Measurements from ENCODE around the gene DRGX. TPM values are rescaled to one million over a fixed set of nuclear protein-coding genes. Genes with fewer than 3 reads are reported as not detected.

Gene DRGX
- total and polyA plus RNA-seq, 2 donors (not counting 3 experiments of a cell fraction or from before 2014, with no cell fraction given), result not detected

DNA sequence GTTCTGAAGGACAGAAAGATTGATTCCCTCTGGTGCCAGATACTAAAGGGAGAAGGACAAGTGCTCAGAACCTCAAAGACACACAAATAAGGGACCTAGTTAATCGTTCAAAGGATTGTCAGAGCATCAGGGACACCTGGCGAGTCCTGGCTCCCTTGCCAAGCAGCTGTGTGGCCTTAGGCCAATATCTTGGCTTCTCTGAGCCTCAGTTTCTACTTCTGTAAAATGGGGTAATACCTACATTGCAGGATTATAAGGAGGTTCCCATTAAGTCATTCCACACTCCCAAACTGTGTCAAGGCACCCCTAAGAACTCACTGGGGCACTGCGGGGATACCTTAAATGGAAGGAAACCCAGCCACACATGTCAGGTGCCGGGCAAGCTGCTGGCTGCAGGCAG lies 29.4 kb downstream of the DRGX start:
- ChIA-PET CTCF (no interaction called here), POLR2A (no interaction called here)
- BruUV-seq (replicated peaks), result no TSS peak
- dilution Hi-C loops (cut with MboI; ENCODE audit: extremely low pct_ligation_motif_present, low sequenced_read_pairs) (no loop called here), intact Hi-C loops (cut with micrococcal nuclease) (no loop called here)
- no peak overlapping the region for H3K4me2 ChIP-seq (ENCODE audit: insufficient read depth, low read length)
- H3K9me1 ChIP-seq (replicated peaks; ENCODE audit: control insufficient read depth, extremely low read depth, insufficient read depth, low read length), result no peaks in the 10 kb centered on the region
- H3K4me1 ChIP-seq (ENCODE audit: control insufficient read depth, extremely low read depth, insufficient read depth, low read length), result peaks cover 7% of the 10 kb centered on the region
- DNase-seq (ENCODE audit: low read depth, low spot score) (no peak), FAIRE-seq (no peak)
- no peak overlapping the region for H3K4me3 ChIP-seq (replicated peaks in 1 of 3; ENCODE audit: insufficient read depth in 1 of 3, low read depth in 1 of 3, low read length in 3 of 3)
- H2AFZ ChIP-seq (ENCODE audit: low read depth, low read length), result no peak overlapping the region
- no peak overlapping the region for H3K27ac ChIP-seq (ENCODE audit: insufficient read depth, low read depth, low read length)
- H3K9ac ChIP-seq (replicated peaks; ENCODE audit: extremely low read depth, insufficient read depth, low read length), result no peak overlapping the region
- no peaks in the 10 kb centered on the region for H4K20me1 ChIP-seq (replicated peaks; ENCODE audit: control insufficient read depth, extremely low read depth, insufficient read depth, low read length)
- H3K36me3 ChIP-seq (ENCODE audit: control insufficient read depth in 2 of 2, extremely low read depth in 1 of 2, insufficient read depth in 2 of 2, low read length in 2 of 2), result no peaks in the 10 kb centered on the region
- H3K9me3 ChIP-seq (replicated peaks; ENCODE audit: control insufficient read depth, insufficient read depth, low read length), result no peaks in the 10 kb centered on the region
- no peaks in the 10 kb centered on the region for H3K79me2 ChIP-seq (ENCODE audit: control insufficient read depth, insufficient read depth, low read length)
- no peak for TF ChIP-seq FOS (IDR thresholded peaks at IDR 0.05; ENCODE audit: borderline replicate concordance, insufficient read depth, low read length)
- TF ChIP-seq, protein P1, sequence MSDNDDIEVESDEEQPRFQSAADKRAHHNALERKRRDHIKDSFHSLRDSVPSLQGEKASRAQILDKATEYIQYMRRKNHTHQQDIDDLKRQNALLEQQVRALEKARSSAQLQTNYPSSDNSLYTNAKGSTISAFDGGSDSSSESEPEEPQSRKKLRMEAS (IDR thresholded peaks at IDR 0.05; ENCODE audit: insufficient read depth, insufficient read length), result no peak
- no peak for TF ChIP-seq EZH2 (IDR thresholded peaks at IDR 0.05; ENCODE audit: borderline replicate concordance, low read depth, low read length, severe bottlenecking)
- TF ChIP-seq MYC (IDR thresholded peaks at IDR 0.05; ENCODE audit: low read depth, low read length), result no peak
- TF ChIP-seq, protein P2, sequence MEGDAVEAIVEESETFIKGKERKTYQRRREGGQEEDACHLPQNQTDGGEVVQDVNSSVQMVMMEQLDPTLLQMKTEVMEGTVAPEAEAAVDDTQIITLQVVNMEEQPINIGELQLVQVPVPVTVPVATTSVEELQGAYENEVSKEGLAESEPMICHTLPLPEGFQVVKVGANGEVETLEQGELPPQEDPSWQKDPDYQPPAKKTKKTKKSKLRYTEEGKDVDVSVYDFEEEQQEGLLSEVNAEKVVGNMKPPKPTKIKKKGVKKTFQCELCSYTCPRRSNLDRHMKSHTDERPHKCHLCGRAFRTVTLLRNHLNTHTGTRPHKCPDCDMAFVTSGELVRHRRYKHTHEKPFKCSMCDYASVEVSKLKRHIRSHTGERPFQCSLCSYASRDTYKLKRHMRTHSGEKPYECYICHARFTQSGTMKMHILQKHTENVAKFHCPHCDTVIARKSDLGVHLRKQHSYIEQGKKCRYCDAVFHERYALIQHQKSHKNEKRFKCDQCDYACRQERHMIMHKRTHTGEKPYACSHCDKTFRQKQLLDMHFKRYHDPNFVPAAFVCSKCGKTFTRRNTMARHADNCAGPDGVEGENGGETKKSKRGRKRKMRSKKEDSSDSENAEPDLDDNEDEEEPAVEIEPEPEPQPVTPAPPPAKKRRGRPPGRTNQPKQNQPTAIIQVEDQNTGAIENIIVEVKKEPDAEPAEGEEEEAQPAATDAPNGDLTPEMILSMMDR (IDR thresholded peaks at IDR 0.05; ENCODE audit: extremely low read depth in 1 of 2, insufficient read depth in 1 of 2, low read depth in 1 of 2, low read length in 2 of 2), result no peak
- TF ChIP-seq POLR2A (IDR thresholded peaks at IDR 0.05; ENCODE audit: low read depth, low read length), result no peak
- TF ChIP-seq JUN (IDR thresholded peaks at IDR 0.05; ENCODE audit: borderline replicate concordance, insufficient read depth, insufficient read length, low read depth), result no peak
- TF ChIP-seq GATA2 (IDR thresholded peaks at IDR 0.05; ENCODE audit: insufficient read depth, insufficient read length, low read depth, low read length), result no peak
- TF ChIP-seq POLR2AphosphoS5 (IDR thresholded peaks at IDR 0.05; ENCODE audit: insufficient read depth, low read depth, low read length), result no peak
- no peaks in the 10 kb centered on the region for H3K27me3 ChIP-seq (ENCODE audit: control insufficient read depth in 2 of 2, insufficient read depth in 2 of 2, low read length in 2 of 2)

Measured in endothelial cell of umbilical vein (primary cell).